HepG2 (cell line): ENCODE results near the gene NTRK2. TPM values are rescaled to one million over a fixed set of nuclear protein-coding genes. Genes with fewer than 3 reads are reported as not detected.

Experiments
- ATAC-seq: fragments of 200-7000 bp; cut with Tn5 transposase; 3 replicates; pipeline ENCODE4 v1.9.1; 2020; ENCODE audit warnings: mild to moderate bottlenecking, moderate library complexity
- BruUV-seq: library from RNA; stranded (reverse); fragments of 400-500 nt; replicated peaks from 2 replicates; lab custom pipeline; 2021; lab: Mats Ljungman, UMichigan
- CTCF ChIA-PET: fragments of 300-600 bp; formaldehyde crosslinking; extraction: SDS; loops from one replicate; lab custom pipeline; 2021; ENCODE audit warnings: low total read pairs, inconsistent platforms, low intra/inter-chr PET ratio; lab: Yijun Ruan, JAX
- POLR2A ChIA-PET: fragments of 350-600 bp; sonication (Branson Sonifier 250); formaldehyde crosslinking; loops from one replicate; lab custom pipeline; 2020; ENCODE audit warnings: antibody characterized with exemption, inconsistent platforms; lab: Yijun Ruan, JAX
- DNase-seq: peaks from one replicate; pipeline ENCODE4 v3.0.0-alpha.2; 2015; ENCODE audit warnings: low spot score
- FAIRE-seq: peaks from 3 replicates; lab custom pipeline; 2011; peaks lifted over from hg19 to GRCh38; lab: Jason Lieb, UNC
- H2AFZ ChIP-seq: one replicate; pipeline ENCODE4 v1.6.1; 2011; ENCODE audit warnings: low read length, inconsistent platforms
- H3K27ac ChIP-seq: fragments of 300-600 bp; 3 replicates; pipeline ENCODE4 v1.8.0; 2011; ENCODE audit warnings: mixed run types, mild to moderate bottlenecking, mixed read lengths, low read length, inconsistent platforms; ENCODE audit not compliant: insufficient read depth; ENCODE audit errors: extremely low read length
- H3K27me3 ChIP-seq, 2 experiments: fragments of 200-600 bp in 1 of 2; 2 replicates in 1 of 2; 3 replicates in 1 of 2; pipeline versions ENCODE4 v1.6.0 to v1.8.0; 2011; ENCODE audit warnings: low read length in 2 of 2, mild to moderate bottlenecking in 2 of 2, moderate library complexity in 2 of 2, inconsistent platforms in 1 of 2; ENCODE audit not compliant: insufficient read depth in 2 of 2, control insufficient read depth in 1 of 2
- H3K36me3 ChIP-seq, 2 experiments: fragments of 200-600 bp in 1 of 2; replicated peaks in 1 of 2; 2 replicates in 1 of 2; 3 replicates in 1 of 2; pipeline versions ENCODE4 v1.5.1 to v1.8.0; 2011; ENCODE audit warnings: low read length in 2 of 2, inconsistent platforms in 1 of 2; ENCODE audit not compliant: insufficient read depth in 2 of 2, control insufficient read depth in 1 of 2
- H3K4me1 ChIP-seq: 2 replicates; pipeline ENCODE4 v1.5.1; 2012; ENCODE audit warnings: low read length, inconsistent platforms; ENCODE audit not compliant: insufficient read depth
- H3K4me2 ChIP-seq: 2 replicates; pipeline ENCODE4 v1.6.0; 2011; ENCODE audit warnings: low read depth, low read length, inconsistent platforms
- H3K4me3 ChIP-seq, 3 experiments: fragments of 200-600 bp in 1 of 3; sonication (generic), shearing (Covaris generic) in 1 of 3; replicated peaks in 1 of 3; 2 replicates each; pipeline ENCODE4 v1.5.1; 2011 to 2016; ENCODE audit warnings: low read length in 3 of 3, inconsistent platforms in 2 of 3, low read depth in 2 of 3, mild to moderate bottlenecking in 2 of 3, control low read depth in 1 of 3, mixed read lengths in 1 of 3; ENCODE audit not compliant: insufficient read depth in 1 of 3
- H3K79me2 ChIP-seq: one replicate; pipeline ENCODE4 v1.6.1; 2011; ENCODE audit warnings: low read length, inconsistent platforms; ENCODE audit not compliant: insufficient read depth
- H3K9ac ChIP-seq: 2 replicates; pipeline ENCODE4 v1.6.0; 2011; ENCODE audit warnings: mild to moderate bottlenecking, low read depth, low read length, inconsistent platforms; ENCODE audit not compliant: insufficient read depth
- H3K9me3 ChIP-seq: 2 replicates; pipeline ENCODE4 v1.5.1; 2012; ENCODE audit warnings: mild to moderate bottlenecking, low read length
- H4K20me1 ChIP-seq: 2 replicates; pipeline ENCODE4 v1.6.0; 2011; ENCODE audit warnings: inconsistent platforms, mild to moderate bottlenecking, low read length, moderate library complexity; ENCODE audit not compliant: insufficient read depth
- CREBL2 ChIP-seq: sonication (generic); formaldehyde crosslinking; IDR thresholded peaks from 2 replicates; pipeline ENCODE4 v1.8.1; 2023; ENCODE audit warnings: missing genetic modification reagents, mild to moderate bottlenecking, borderline replicate concordance
- DBP ChIP-seq: sonication (generic); formaldehyde crosslinking; IDR thresholded peaks from 2 replicates; pipeline ENCODE4 v1.4.0; 2020; ENCODE audit warnings: missing genetic modification reagents; ENCODE audit errors: not compliant biosample characterization
- E2F5 ChIP-seq: sonication (generic); formaldehyde crosslinking; conservative IDR thresholded peaks from 2 replicates; pipeline ENCODE4 v1.4.0; 2020; ENCODE audit warnings: missing genetic modification reagents
- GZF1 ChIP-seq: sonication (generic); formaldehyde crosslinking; IDR thresholded peaks from 2 replicates; pipeline ENCODE4 v1.5.1; 2020; ENCODE audit warnings: mild to moderate bottlenecking, missing genetic modification reagents
- HINFP ChIP-seq: sonication (generic); formaldehyde crosslinking; IDR thresholded peaks from 2 replicates; pipeline ENCODE4 v1.4.0; 2020; ENCODE audit warnings: low read depth, mild to moderate bottlenecking, missing genetic modification reagents
- HNF1A ChIP-seq, 2 experiments: sonication (generic) in 1 of 2; formaldehyde crosslinking in 1 of 2; IDR thresholded peaks; 2 replicates each; pipeline versions ENCODE4 v1.4.0 to v1.6.1; 2016 to 2020; ENCODE audit warnings: borderline replicate concordance in 1 of 2, low read depth in 1 of 2, mild to moderate bottlenecking in 1 of 2, missing genetic modification reagents in 1 of 2
- KLF9 ChIP-seq: IDR thresholded peaks from 2 replicates; pipeline ENCODE4 v1.6.1; 2016; ENCODE audit warnings: low read depth
- MED8 ChIP-seq: sonication (generic); formaldehyde crosslinking; IDR thresholded peaks from 2 replicates; pipeline ENCODE4 v1.8.1; 2023; ENCODE audit warnings: mild to moderate bottlenecking, missing genetic modification reagents; ENCODE audit not compliant: insufficient replicate concordance
- SMAD1 ChIP-seq: sonication (generic); formaldehyde crosslinking; IDR thresholded peaks from 2 replicates; pipeline ENCODE4 v1.4.0; 2020; ENCODE audit warnings: missing genetic modification reagents, low read depth, mild to moderate bottlenecking, borderline replicate concordance
- TARDBP ChIP-seq: sonication (generic); formaldehyde crosslinking; IDR thresholded peaks from 2 replicates; pipeline ENCODE4 v1.8.0; 2022; ENCODE audit warnings: mild to moderate bottlenecking, missing genetic modification reagents
- ZBTB2 ChIP-seq: sonication (generic); formaldehyde crosslinking; IDR thresholded peaks from 2 replicates; pipeline ENCODE4 v1.8.0; 2022; ENCODE audit warnings: low read depth, missing genetic modification reagents
- ZSCAN22 ChIP-seq: sonication (generic); formaldehyde crosslinking; IDR thresholded peaks from 2 replicates; pipeline ENCODE4 v1.4.0; 2020; ENCODE audit warnings: mild to moderate bottlenecking, missing genetic modification reagents
- WGBS: methylation state at CpG from one replicate; pipeline ENCODE4 v1.1.6; 2017; ENCODE audit warnings: low lambda C conversion rate; 5-methylcytosine and 5-hydroxymethylcytosine counted together
- in situ Hi-C: cut with HindIII; loops from 2 replicates; pipeline ENCODE4 v1.10.0; 2017; ENCODE audit warnings: low pct_unique_long_range_greater_than_20kb; ENCODE audit not compliant: extremely low pct_ligation_motif_present
- intact Hi-C: fragments of 100-400 bp; cut with micrococcal nuclease; formaldehyde crosslinking; loops from one replicate; pipeline ENCODE4 v1.10.0; 2022; ENCODE audit not compliant: unreplicated experiment
- polyA plus RNA-seq, 8 experiments: library from polyadenylated mRNA; depleted of rRNA in 3 of 8; stranded (reverse) in 7 of 8; unstranded in 1 of 8; fragments of >200 nt; fragmentation: Illumina TruSeq in 4 of 8; extraction: Trizol in 4 of 8; gene quantifications; 2 replicates each; pipeline versions ENCODE4 v1.2.1 to v1.2.3, GENCODE V29; 2011 to 2016; ENCODE audit warnings: low read depth in 4 of 8, missing spikeins in 1 of 8, mixed read lengths in 1 of 8; ENCODE audit not compliant: insufficient read depth in 1 of 8
- total RNA-seq, 5 experiments: library from RNA; depleted of rRNA; stranded (reverse); fragments of >200 nt; fragmentation: Illumina TruSeq; extraction: Trizol; gene quantifications; 2 replicates each; pipeline ENCODE4 v1.2.3, GENCODE V29; 2016; ENCODE audit warnings: low read depth in 1 of 5

The NTRK2 gene
- total and polyA plus RNA-seq, 2 of the 13 experiments (the other 11 are each of a cell fraction or from before 2014, with no cell fraction given) = not detected

- POLR2A ChIA-PET = no interaction called here
- BruUV-seq = no TSS peak
- H3K9me3 ChIP-seq = no peaks in the 10 kb centered on the region
- no peak overlapping the region for H3K27ac ChIP-seq
- no peak overlapping the region for H3K9ac ChIP-seq
- H3K36me3 ChIP-seq = no peaks in the 10 kb centered on the region
- ATAC-seq = no peak
- in situ Hi-C loops (no loop called here), intact Hi-C loops (no loop called here)
- WGBS = 60% methylated on average over 7 of the region's 7 CpGs
- no peak overlapping the region for H3K4me2 ChIP-seq
- DNase-seq = no peak
- CTCF ChIA-PET = no interaction called here
- no peaks in the 10 kb centered on the region for H4K20me1 ChIP-seq
- no peak overlapping the region for H2AFZ ChIP-seq
- H3K27me3 ChIP-seq = no peaks in the 10 kb centered on the region
- H3K4me1 ChIP-seq = no peaks in the 10 kb centered on the region
- H3K4me3 ChIP-seq = no peak overlapping the region
- no peaks in the 10 kb centered on the region for H3K79me2 ChIP-seq
- no peak for FAIRE-seq
- TF ChIP-seq DBP (CRISPR knock-in tag) = no peak
- TF ChIP-seq HINFP (CRISPR knock-in tag) = no peak
- TF ChIP-seq KLF9 = no peak
- no peak for TF ChIP-seq GZF1 (CRISPR knock-in tag)
- no peak for TF ChIP-seq MED8 (CRISPR knock-in tag)
- no peak for TF ChIP-seq TARDBP
- no peak for TF ChIP-seq SMAD1 (CRISPR knock-in tag)
- TF ChIP-seq CREBL2 (CRISPR knock-in tag) = no peak
- TF ChIP-seq HNF1A (IDR thresholded peaks at IDR 0.05; ENCODE audit: low read depth) = no peak
- TF ChIP-seq HNF1A (CRISPR knock-in tag; IDR thresholded peaks at IDR 0.05; ENCODE audit: borderline replicate concordance) = no peak
- TF ChIP-seq E2F5 (CRISPR knock-in tag) = no peak
- TF ChIP-seq ZBTB2 (CRISPR knock-in tag) = no peak
- no peak for TF ChIP-seq ZSCAN22 (CRISPR knock-in tag)
Observed at GRCh38 chr9:84744195-84744594, 74.7 kb downstream of the NTRK2 start.
